Measurements from ENCODE around the gene PPAN. TPM values are rescaled to one million over a fixed set of nuclear protein-coding genes. Genes with fewer than 3 reads are reported as not detected.

Gene PPAN
- total and polyA plus RNA-seq, 4 donors = 15.0 to 61.4 (median 47.5) TPM

- Histone ChIP-seq H3K27ac (ENCODE audit: low read depth in 1 of 2, low read length in 1 of 2) (no peak overlapping the region), H3K27me3 (ENCODE audit: control insufficient read depth in 3 of 3, insufficient read depth in 3 of 3, low read length in 2 of 3) (no peaks in the 10 kb centered on the region), H3K9me3 (ENCODE audit: control insufficient read depth in 4 of 4, insufficient read depth in 3 of 4, low read length in 3 of 4) (no peaks in the 10 kb centered on the region), H3K4me3 (no peak overlapping the region), H3K9ac (ENCODE audit: insufficient read depth in 1 of 2, low read length in 2 of 2) (no peak overlapping the region), H3K36me3 (ENCODE audit: control insufficient read depth in 4 of 4, insufficient read depth in 4 of 4, low read length in 4 of 4) (peaks cover 7 to 71% (median 22%) of the 10 kb centered on the region in 4 donors), H3K4me1 (ENCODE audit: control insufficient read depth in 5 of 5, insufficient read depth in 5 of 5, low read length in 5 of 5) (peaks cover 0 to 6% (median 0%) of the 10 kb centered on the region in 5 donors)
- 36% methylated on average over 24 to 25 of the region's 25 CpGs for WGBS, 2 donors
- DNase-seq (peak in 1 of 3 donors; percentile 39), ATAC-seq (ENCODE audit: insufficient read depth, low FRiP score) (peak; percentile 17)
- TF ChIP-seq CTCF (IDR thresholded peaks at IDR 0.05; ENCODE audit: control extremely low read depth, extremely low read depth) = no peak
Measured at GRCh38 chr19:10112895-10113591, 6.9 kb downstream of the PPAN start.

GRCh38 chr19:10113592-10113963 is 7.4 kb downstream of the PPAN start:
- DNase-seq = no peak

GRCh38 chr19:10113964-10114650 is 7.9 kb downstream of the PPAN start:
- no peak for ATAC-seq (ENCODE audit: insufficient read depth, low FRiP score)
- H3K4me3 ChIP-seq = no peak overlapping the region
- H3K27ac ChIP-seq (ENCODE audit: low read depth in 1 of 2, low read length in 1 of 2) = no peak overlapping the region
- H3K4me1 ChIP-seq (ENCODE audit: control insufficient read depth in 5 of 5, insufficient read depth in 5 of 5, low read length in 5 of 5) = peaks cover 0 to 13% (median 5%) of the 10 kb centered on the region in 5 donors
- TF ChIP-seq CTCF (IDR thresholded peaks at IDR 0.05; ENCODE audit: control extremely low read depth, extremely low read depth) = no peak
- H3K36me3 ChIP-seq (ENCODE audit: control insufficient read depth in 4 of 4, insufficient read depth in 4 of 4, low read length in 4 of 4) = peaks cover 7 to 67% (median 21%) of the 10 kb centered on the region in 4 donors
- DNase-seq = no peak
- H3K9me3 ChIP-seq (ENCODE audit: control insufficient read depth in 4 of 4, insufficient read depth in 3 of 4, low read length in 3 of 4) = no peaks in the 10 kb centered on the region
- no peak overlapping the region for H3K9ac ChIP-seq (ENCODE audit: insufficient read depth in 1 of 2, low read length in 2 of 2)
- H3K27me3 ChIP-seq (ENCODE audit: control insufficient read depth in 3 of 3, insufficient read depth in 3 of 3, low read length in 2 of 3) = no peaks in the 10 kb centered on the region
- WGBS, 2 donors = 93 to 94% methylated on average over 39 to 43 of the region's 43 CpGs

More at GRCh38 chr19:10113592-10113963, 7.4 kb downstream of the PPAN start:
- no peaks in the 10 kb centered on the region for H3K27me3 ChIP-seq (ENCODE audit: control insufficient read depth in 3 of 3, insufficient read depth in 3 of 3, low read length in 2 of 3)
- H3K4me1 ChIP-seq (ENCODE audit: control insufficient read depth in 5 of 5, insufficient read depth in 5 of 5, low read length in 5 of 5) = peaks cover 0 to 8% (median under 1%) of the 10 kb centered on the region in 5 donors
- H3K4me3 ChIP-seq = no peak overlapping the region
- no peak for ATAC-seq (ENCODE audit: insufficient read depth, low FRiP score)
- no peak for TF ChIP-seq CTCF (IDR thresholded peaks at IDR 0.05; ENCODE audit: control extremely low read depth, extremely low read depth)
- H3K9me3 ChIP-seq (ENCODE audit: control insufficient read depth in 4 of 4, insufficient read depth in 3 of 4, low read length in 3 of 4) = no peaks in the 10 kb centered on the region
- WGBS, 2 donors = 79 to 80% methylated on average over 19 of the region's 19 CpGs
- H3K9ac ChIP-seq (ENCODE audit: insufficient read depth in 1 of 2, low read length in 2 of 2) = no peak overlapping the region
- H3K27ac ChIP-seq (ENCODE audit: low read depth in 1 of 2, low read length in 1 of 2) = no peak overlapping the region
- peaks cover 7 to 68% (median 20%) of the 10 kb centered on the region in 4 donors for H3K36me3 ChIP-seq (ENCODE audit: control insufficient read depth in 4 of 4, insufficient read depth in 4 of 4, low read length in 4 of 4)

Measured in lung (tissue), 12 donors.